ENCODE data around the gene COL1A1.

COL1A1 gene

GRCh38 chr17:50187751-50188530 lies 13.5 kb downstream of the COL1A1 start:
- no peak for DNase-seq (ENCODE audit: low read depth, low spot score)
- H3K4me3 ChIP-seq (ENCODE audit: low read depth, low read length): peak overlapping the region; percentile 12
- no peak for TF ChIP-seq CTCF (IDR thresholded peaks at IDR 0.05; ENCODE audit: insufficient read depth, low read length, missing control alignments)
- POLR2A ChIA-PET: interaction anchor here (0.9 to 44.9 kb wide), 10 partner anchors 8 to 110 kb away, joined by 3 to 2316 read pairs (median 21); partner anchors contain the start of genes COL1A1 and TMEM92
- CTCF ChIA-PET: interaction anchor here (0.8 to 3.1 kb wide), 8 partner anchors 9 to 109 kb away, joined by 3 to 17 read pairs (median 4); partner anchors contain the start of gene COL1A1

- ChIA-PET CTCF (interaction anchor here (0.8 to 3.1 kb wide), 8 partner anchors 9 to 110 kb away, joined by 3 to 17 read pairs (median 4); partner anchors contain the start of genes COL1A1 and TMEM92), POLR2A (interaction anchor here (1.1 to 44.9 kb wide), 8 partner anchors 9 to 103 kb away, joined by 3 to 2316 read pairs (median 37); partner anchors contain the start of genes COL1A1 and TMEM92)
- no peak for TF ChIP-seq CTCF (IDR thresholded peaks at IDR 0.05; ENCODE audit: insufficient read depth, low read length, missing control alignments)
- H3K4me3 ChIP-seq (ENCODE audit: low read depth, low read length): no peak overlapping the region
- no peak for DNase-seq (ENCODE audit: low read depth, low spot score)
Measured at GRCh38 chr17:50187394-50187725, 14.1 kb downstream of the COL1A1 start.

GRCh38 chr17:50186661-50187393 lies 14.6 kb downstream of the COL1A1 start:
- ChIA-PET CTCF (interaction anchor here (0.8 to 3.1 kb wide), 8 partner anchors 8 to 110 kb away, joined by 3 to 17 read pairs (median 4); partner anchors contain the start of genes COL1A1 and TMEM92), POLR2A (interaction anchor here (1.1 to 44.9 kb wide), 10 partner anchors 9 to 103 kb away, joined by 3 to 2316 read pairs (median 18); partner anchors contain the start of genes COL1A1 and TMEM92)
- no peak for DNase-seq (ENCODE audit: low read depth, low spot score)
- no peak for TF ChIP-seq CTCF (IDR thresholded peaks at IDR 0.05; ENCODE audit: insufficient read depth, low read length, missing control alignments)
- H3K4me3 ChIP-seq (ENCODE audit: low read depth, low read length): no peak overlapping the region

- ChIA-PET POLR2A (interaction anchor here (1.1 to 44.9 kb wide), 6 partner anchors 11 to 104 kb away, joined by 3 to 2316 read pairs (median 92); partner anchors contain the start of genes COL1A1 and TMEM92), CTCF (interaction anchor here (0.8 kb wide), 1 partner anchor 79 kb away, joined by 3 read pairs; no protein-coding TSS in a partner anchor)
- no peak for DNase-seq (ENCODE audit: low read depth, low spot score)
- TF ChIP-seq CTCF (IDR thresholded peaks at IDR 0.05; ENCODE audit: insufficient read depth, low read length, missing control alignments): no peak
- no peak overlapping the region for H3K4me3 ChIP-seq (ENCODE audit: low read depth, low read length)
Measured at GRCh38 chr17:50185631-50186471, 15.6 kb downstream of the COL1A1 start.

GRCh38 chr17:50184611-50185398 lies 16.6 kb downstream of the COL1A1 start:
- ChIA-PET CTCF (no interaction called here), POLR2A (interaction anchor here (5.2 to 44.9 kb wide), 4 partner anchors 12 to 105 kb away, joined by 31 to 2316 read pairs (median 784); partner anchors contain the start of genes COL1A1 and TMEM92)
- no peak overlapping the region for H3K4me3 ChIP-seq (ENCODE audit: low read depth, low read length)
- no peak for DNase-seq (ENCODE audit: low read depth, low spot score)
- no peak for TF ChIP-seq CTCF (IDR thresholded peaks at IDR 0.05; ENCODE audit: insufficient read depth, low read length, missing control alignments)
